GM12891 (cell line): Measurements from ENCODE around the gene GBP1. TPM values are rescaled to one million over a fixed set of nuclear protein-coding genes. Genes with fewer than 3 reads are reported as not detected.
A peak's percentile ranks its signal among the peaks of the same experiment; 100 is the strongest.

ENCODE experiments used
- DNase-seq: peaks from one replicate; pipeline ENCODE4 v3.0.0; 2011; ENCODE audit warnings: low spot score; ENCODE audit not compliant: insufficient read length
- FAIRE-seq: peaks from 2 replicates; lab custom pipeline; 2011; peaks lifted over from hg19 to GRCh38; lab: Jason Lieb, UNC
- PAX5 ChIP-seq: IDR thresholded peaks from 2 replicates; pipeline ENCODE4 v1.6.1; 2011; ENCODE audit warnings: low read length, moderate library complexity, mild to moderate bottlenecking; ENCODE audit not compliant: insufficient read depth, severe bottlenecking
- POLR2A ChIP-seq: IDR thresholded peaks from 2 replicates; pipeline ENCODE4 v1.6.1; 2011; ENCODE audit warnings: low read depth, low read length, control low read depth
- POLR2AphosphoS5 ChIP-seq: IDR thresholded peaks from 2 replicates; pipeline ENCODE4 v1.6.1; 2011; ENCODE audit warnings: low read depth, low read length, control low read depth
- POU2F2 ChIP-seq: IDR thresholded peaks from 2 replicates; pipeline ENCODE4 v1.6.1; 2011; ENCODE audit warnings: low read depth, mild to moderate bottlenecking, control low read depth, low read length, moderate library complexity
- SPI1 ChIP-seq: IDR thresholded peaks from 2 replicates; pipeline ENCODE4 v1.6.1; 2011; ENCODE audit warnings: low read depth, low read length, control low read depth
- TAF1 ChIP-seq: IDR thresholded peaks from 2 replicates; pipeline ENCODE4 v1.6.1; 2011; ENCODE audit warnings: low read depth, low read length, control low read depth
- polyA plus RNA-seq: library from polyadenylated mRNA; unstranded; fragments of >200 nt; gene quantifications from one replicate; pipeline ENCODE4 v1.2.1, GENCODE V29; 2012; ENCODE audit warnings: low read depth, missing spikeins, inconsistent platforms; ENCODE audit not compliant: missing spikeins

Gene GBP1
- 19.4 TPM for polyA plus RNA-seq

GRCh38 chr1:89065079-89065868, at the start of gene GBP1:
GBP1 (minus strand) TSS chr1:89065208; CDS start chr1:89063234, 1,974 bp downstream.
- peak; percentile 51 for FAIRE-seq
- no peak for TF ChIP-seq SPI1
- TF ChIP-seq POU2F2 = no peak
- no peak for TF ChIP-seq PAX5
- TF ChIP-seq POLR2AphosphoS5 = no peak
- TF ChIP-seq TAF1 = no peak
- no peak for TF ChIP-seq POLR2A
- DNase-seq = no peak

GRCh38 chr1:89114662-89115061, 49.7 kb upstream of the GBP1 start:
- TF ChIP-seq POLR2AphosphoS5 (no peak), PAX5 (no peak), TAF1 (no peak)
- no peak for FAIRE-seq
- no peak for DNase-seq

GRCh38 chr1:89112871-89113613, 48.0 kb upstream of the GBP1 start:
- TF ChIP-seq PAX5 (no peak), SPI1 (no peak), POLR2A (no peak), TAF1 (no peak), POLR2AphosphoS5 (no peak), POU2F2 (no peak)
- FAIRE-seq (no peak), DNase-seq (no peak)

- FAIRE-seq (no peak), DNase-seq (no peak)
- TF ChIP-seq POU2F2 = no peak
- TF ChIP-seq PAX5 = no peak
- TF ChIP-seq SPI1 = no peak
- TF ChIP-seq POLR2A = no peak
- no peak for TF ChIP-seq TAF1
- TF ChIP-seq POLR2AphosphoS5 = no peak
Observed at GRCh38 chr1:89104687-89105086, 39.7 kb upstream of the GBP1 start.

- FAIRE-seq (no peak), DNase-seq (no peak)
- no peak for TF ChIP-seq TAF1
- no peak for TF ChIP-seq POU2F2
- TF ChIP-seq POLR2AphosphoS5 = no peak
- no peak for TF ChIP-seq PAX5
- no peak for TF ChIP-seq SPI1
- no peak for TF ChIP-seq POLR2A
Observed at GRCh38 chr1:89104147-89104546, 39.1 kb upstream of the GBP1 start.

- no peak for DNase-seq
- TF ChIP-seq POU2F2 (no peak), POLR2AphosphoS5 (no peak), POLR2A (no peak), SPI1 (no peak), PAX5 (no peak), TAF1 (no peak)
- no peak for FAIRE-seq
Observed at GRCh38 chr1:89102021-89102420, 37.0 kb upstream of the GBP1 start.

GRCh38 chr1:89100412-89100811, 35.4 kb upstream of the GBP1 start:
- TF ChIP-seq POU2F2 (no peak), PAX5 (no peak), POLR2A (no peak), TAF1 (no peak), SPI1 (no peak), POLR2AphosphoS5 (no peak)
- no peak for FAIRE-seq
- no peak for DNase-seq

- FAIRE-seq (no peak), DNase-seq (no peak)
- TF ChIP-seq POLR2A = no peak
- TF ChIP-seq POU2F2 = no peak
- no peak for TF ChIP-seq SPI1
- TF ChIP-seq POLR2AphosphoS5 = no peak
- no peak for TF ChIP-seq TAF1
- no peak for TF ChIP-seq PAX5
Observed at GRCh38 chr1:89098857-89099256, 33.8 kb upstream of the GBP1 start.

- DNase-seq (no peak), FAIRE-seq (no peak)
- TF ChIP-seq POLR2A = no peak
- no peak for TF ChIP-seq POLR2AphosphoS5
- no peak for TF ChIP-seq PAX5
- no peak for TF ChIP-seq SPI1
- TF ChIP-seq POU2F2 = no peak
- no peak for TF ChIP-seq TAF1
Observed at GRCh38 chr1:89095737-89096136, 30.7 kb upstream of the GBP1 start.
